GM11168 (cell line): ENCODE data around the gene CFAP58.

Source experiments
- in situ Hi-C: fragments of 300-500 bp; cut with MboI; formaldehyde crosslinking; loops from one replicate; pipeline ENCODE4 v1.12.0; 2022; ENCODE audit warnings: low sequenced_read_pairs; ENCODE audit not compliant: unreplicated experiment

Gene CFAP58

GRCh38 chr10:104353325-104354048 lies at the start of gene CFAP58:
Gene CFAP58 (plus strand): TSS chr10:104353833. CDS start chr10:104353898, 65 bp downstream.
- in situ Hi-C loops, result no loop called here

- in situ Hi-C loops, result loop anchor here (5.0 kb wide), 1 partner anchor 43 kb away; no protein-coding TSS in a partner anchor
These were observed 49.3 kb upstream of the CFAP58 start for GRCh38 chr10:104304356-104304745.

GRCh38 chr10:104304927-104305326 lies 48.7 kb upstream of the CFAP58 start:
- in situ Hi-C loops, result loop anchor here (5.0 kb wide), 1 partner anchor 42 kb away; no protein-coding TSS in a partner anchor

GRCh38 chr10:104306897-104307296 lies 46.7 kb upstream of the CFAP58 start:
- in situ Hi-C loops, result no loop called here

- in situ Hi-C loops, result no loop called here
These were observed 45.8 kb upstream of the CFAP58 start for GRCh38 chr10:104307576-104308438.

GRCh38 chr10:104308439-104308903 lies 45.2 kb upstream of the CFAP58 start:
- in situ Hi-C loops, result no loop called here

GRCh38 chr10:104309980-104310978 lies 43.4 kb upstream of the CFAP58 start:
- in situ Hi-C loops, result no loop called here

- in situ Hi-C loops, result no loop called here
These were observed 42.4 kb upstream of the CFAP58 start for GRCh38 chr10:104311184-104311720.

GRCh38 chr10:104314591-104315485 lies 38.8 kb upstream of the CFAP58 start:
- in situ Hi-C loops, result no loop called here

- in situ Hi-C loops, result no loop called here
These were observed 38.1 kb upstream of the CFAP58 start for GRCh38 chr10:104315486-104315921.

GRCh38 chr10:104316321-104317099 lies 37.1 kb upstream of the CFAP58 start:
- in situ Hi-C loops, result no loop called here

- in situ Hi-C loops, result no loop called here
These were observed 36.3 kb upstream of the CFAP58 start for GRCh38 chr10:104317269-104317710.

- in situ Hi-C loops, result no loop called here
These were observed 35.8 kb upstream of the CFAP58 start for GRCh38 chr10:104317726-104318299.

- in situ Hi-C loops, result no loop called here
These were observed 35.3 kb upstream of the CFAP58 start for GRCh38 chr10:104318326-104318725.

- in situ Hi-C loops, result no loop called here
These were observed 34.6 kb upstream of the CFAP58 start for GRCh38 chr10:104318810-104319741.

GRCh38 chr10:104321226-104321625 lies 32.4 kb upstream of the CFAP58 start:
- in situ Hi-C loops, result no loop called here
